Mucosa of descending colon (tissue), 3 donors: ENCODE results near the gene UHMK1. TPM values are rescaled to one million over a fixed set of nuclear protein-coding genes. Genes with fewer than 3 reads are reported as not detected.
A peak's percentile ranks its signal among the peaks of the same experiment; 100 is the strongest.

ENCODE experiments used
- ATAC-seq: fragments of 200-7000 bp; cut with Tn5 transposase; one replicate; pipeline ENCODE4 v1.9.1; 2020; ENCODE audit warnings: mild to moderate bottlenecking, moderate library complexity
- DNase-seq, 3 donors: peaks; one replicate each; pipeline ENCODE4 v3.0.0-alpha.2; 2020
- H3K36me3 ChIP-seq: fragments of 200-600 bp; one replicate; pipeline ENCODE4 v1.8.0; 2021; ENCODE audit warnings: low read depth, mild to moderate bottlenecking
- H3K4me1 ChIP-seq: fragments of 200-600 bp; one replicate; pipeline ENCODE4 v1.8.0; 2021; ENCODE audit warnings: low read depth, mild to moderate bottlenecking
- H3K4me3 ChIP-seq: fragments of 200-600 bp; one replicate; pipeline ENCODE4 v1.8.0; 2021; ENCODE audit warnings: mild to moderate bottlenecking
- H3K9me3 ChIP-seq: fragments of 200-600 bp; one replicate; pipeline ENCODE4 v1.8.0; 2021; ENCODE audit warnings: mild to moderate bottlenecking
- CTCF ChIP-seq: fragments of 200-600 bp; IDR thresholded peaks from one replicate; pipeline ENCODE4 v1.8.0; 2022; ENCODE audit warnings: antibody characterized with exemption, mild to moderate bottlenecking
- intact Hi-C, 2 donors: fragments of 100-400 bp; cut with DNase I in 1 of 2; cut with micrococcal nuclease in 1 of 2; formaldehyde crosslinking; loops; one replicate each; pipeline versions ENCODE4 v1.11.0 to v1.11.1; 2022; cut with DNase I, micrococcal nuclease
- total RNA-seq, 3 donors: library from RNA; stranded (reverse); fragmentation: NEBNext Ultra II Directional in 2 of 3; extraction: Animal tissue kit (Norgen Biotek cat#: 25700) in 2 of 3; gene quantifications; one replicate each; pipeline versions ENCODE4 v1.2.1 to v1.2.4, GENCODE V29; 2021 to 2023
- donor health status: DM: no; HTN: no; CAD: no; lungs with moderate emphysema.
- donor health status: DM: no; HTN: no; CAD: no.
- donor health status: DM: no; HTN: yes; CAD: no.

The UHMK1 gene
- total RNA-seq, 3 donors from 2014 or later = 40.2 to 50.2 (median 45.8) TPM

DNA sequence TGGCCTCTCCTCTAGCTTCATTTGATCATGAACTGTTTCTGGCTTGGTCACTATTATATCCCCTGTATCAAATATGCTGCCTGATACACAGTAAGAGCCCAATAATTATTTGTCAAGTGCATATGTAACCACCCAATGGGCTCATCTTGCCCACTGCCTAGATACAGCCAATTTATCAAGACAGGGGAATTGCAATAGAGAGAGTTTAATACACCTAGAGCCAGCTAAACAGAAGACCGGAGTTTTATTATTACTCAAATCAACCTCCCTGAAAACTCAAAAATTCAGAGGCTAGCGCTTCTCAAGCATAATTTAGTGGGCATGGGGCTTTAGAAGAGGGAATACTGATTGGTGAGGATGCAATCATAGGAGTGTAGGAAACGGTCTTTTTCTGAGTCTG lies 45.6 kb downstream of the UHMK1 start:
- no peak for TF ChIP-seq CTCF
- intact Hi-C loops = no loop called here
- Histone ChIP-seq H3K4me1 (no peaks in the 10 kb centered on the region), H3K4me3 (no peak overlapping the region), H3K36me3 (no peaks in the 10 kb centered on the region), H3K9me3 (peaks cover 12% of the 10 kb centered on the region)
- DNase-seq (no peak), ATAC-seq (no peak)

GRCh38 chr1:162548170-162548569 lies 50.6 kb downstream of the UHMK1 start:
- ATAC-seq (peak; percentile 73), DNase-seq (no peak)
- Histone ChIP-seq H3K9me3 (peaks cover 8% of the 10 kb centered on the region), H3K4me3 (no peak overlapping the region), H3K36me3 (no peaks in the 10 kb centered on the region), H3K4me1 (no peaks in the 10 kb centered on the region)
- intact Hi-C loops = no loop called here
- TF ChIP-seq CTCF = no peak

- no peaks in the 10 kb centered on the region for H3K9me3 ChIP-seq
- TF ChIP-seq CTCF = no peak
- H3K4me1 ChIP-seq = no peaks in the 10 kb centered on the region
- H3K36me3 ChIP-seq = no peaks in the 10 kb centered on the region
- ATAC-seq (no peak), DNase-seq (no peak)
- H3K4me3 ChIP-seq = no peak overlapping the region
- intact Hi-C loops = no loop called here
Observed at GRCh38 chr1:162549001-162549400, 51.4 kb downstream of the UHMK1 start.

DNA sequence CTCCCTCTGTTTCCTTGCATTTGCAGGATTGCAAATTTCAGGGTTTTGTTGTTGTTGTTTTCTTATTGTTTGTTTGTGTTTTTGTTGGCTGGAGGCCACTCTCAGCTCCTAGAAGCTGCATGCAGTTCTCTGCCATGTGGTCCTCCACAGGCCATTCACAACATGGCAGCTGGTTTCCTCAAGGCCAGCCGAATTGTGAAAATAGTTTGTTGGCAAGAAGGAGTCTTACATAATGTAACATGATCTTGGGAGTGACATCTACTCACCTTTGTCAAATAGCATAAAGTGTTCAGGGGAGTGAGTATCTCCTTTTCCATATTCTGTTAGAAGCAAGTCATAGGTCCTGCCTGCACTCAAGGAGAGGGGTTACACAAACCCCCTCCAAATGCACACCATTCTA lies 53.3 kb downstream of the UHMK1 start:
- Histone ChIP-seq H3K36me3 (no peaks in the 10 kb centered on the region), H3K4me3 (no peak overlapping the region), H3K9me3 (no peaks in the 10 kb centered on the region), H3K4me1 (no peaks in the 10 kb centered on the region)
- no peak for TF ChIP-seq CTCF
- ATAC-seq = no peak
- intact Hi-C loops = no loop called here
- DNase-seq = no peak

DNA sequence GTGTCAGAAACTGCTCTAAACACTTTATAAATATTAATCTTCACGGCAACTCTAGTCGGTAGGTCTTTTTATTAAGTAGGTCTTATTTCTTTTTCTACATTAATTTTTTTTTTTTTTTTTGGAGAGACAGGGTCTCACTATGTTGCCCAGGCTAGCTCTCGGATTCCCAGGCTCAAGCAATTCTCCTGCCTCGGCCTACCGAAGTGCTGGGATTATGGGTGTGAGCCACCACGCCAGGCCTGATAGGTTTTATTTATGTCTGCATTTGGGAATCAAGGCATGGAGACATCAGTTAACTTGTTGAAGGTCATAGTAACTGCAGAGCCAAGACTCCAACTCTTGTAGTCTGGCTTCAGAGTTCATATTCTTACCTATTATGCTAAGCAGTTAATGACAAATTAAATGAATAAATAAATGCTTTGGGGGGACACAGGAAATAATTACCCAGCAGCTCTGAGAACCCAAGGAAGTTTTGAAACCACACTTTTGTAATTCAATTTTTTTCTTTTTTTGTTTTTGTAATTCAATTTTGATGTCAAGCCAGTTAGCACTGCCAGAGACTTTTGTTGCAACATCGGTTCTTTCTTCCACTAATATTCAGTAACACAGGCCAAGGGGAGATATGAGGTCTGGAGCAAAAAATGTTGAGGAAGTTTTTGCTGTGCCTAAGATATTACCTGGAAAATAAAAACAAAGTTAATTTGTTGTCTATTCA lies 54.5 kb downstream of the UHMK1 start:
- no peaks in the 10 kb centered on the region for H3K4me1 ChIP-seq
- intact Hi-C loops = no loop called here
- no peak for ATAC-seq
- no peak overlapping the region for H3K4me3 ChIP-seq
- H3K9me3 ChIP-seq = no peaks in the 10 kb centered on the region
- DNase-seq = no peak
- no peak for TF ChIP-seq CTCF
- no peaks in the 10 kb centered on the region for H3K36me3 ChIP-seq
